ENCODE data around the gene MCU. TPM values are rescaled to one million over a fixed set of nuclear protein-coding genes. Genes with fewer than 3 reads are reported as not detected.

Gene MCU
- total RNA-seq, 1 donor from 2014 or later, result 31.8 TPM

Small RNAs within 50 kb of the gene (microRNA-seq; reads per million reads assigned to microRNA genes)
- 1.1 reads per million for gene MIR4676

Other genes with a start within 250 kb of the MCU start
- 28.7 and 31.3 TPM in 2 replicates for gene MICU1, start 66.1 kb upstream of the MCU start, total RNA-seq
- 0.09 TPM in 1 of 2 replicates, not detected in the other for gene OIT3, start 201.6 kb downstream of the MCU start, total RNA-seq